GM12878 (cell line): ENCODE results near the gene RFXANK. TPM values are rescaled to one million over a fixed set of nuclear protein-coding genes. Genes with fewer than 3 reads are reported as not detected.

Source experiments
- ATAC-seq: fragments of 200-7000 bp; cut with Tn5 transposase; 3 replicates; pipeline ENCODE4 v1.9.1; 2020; ENCODE audit warnings: mild to moderate bottlenecking, moderate library complexity
- BruUV-seq: library from RNA; stranded (reverse); fragments of 400-500 nt; replicated peaks from 2 replicates; lab custom pipeline; 2021; lab: Mats Ljungman, UMichigan
- CTCF ChIA-PET: fragments of 300-600 bp; sonication (Branson Sonifier 250); formaldehyde crosslinking; extraction: SDS; loops from one replicate; lab custom pipeline; 2021; ENCODE audit warnings: inconsistent platforms; lab: Yijun Ruan, JAX
- POLR2A ChIA-PET: fragments of 350-600 bp; formaldehyde crosslinking; extraction: SDS; loops from one replicate; lab custom pipeline; 2021; ENCODE audit warnings: inconsistent platforms; lab: Charles Lee
- RAD21 ChIA-PET: fragments of 300-600 bp; sonication (Branson Sonifier 250); formaldehyde crosslinking; loops from one replicate; lab custom pipeline; 2023; ENCODE audit warnings: antibody characterized with exemption; ENCODE audit not compliant: unreplicated experiment; lab: Charles Lee
- SMC1A ChIA-PET: fragments of 300-600 bp; sonication (Branson Sonifier 250); formaldehyde crosslinking; loops from one replicate; lab custom pipeline; 2023; ENCODE audit not compliant: unreplicated experiment, uncharacterized antibody; lab: Charles Lee
- DNase-seq: peaks from one replicate; pipeline ENCODE4 v3.0.0-alpha.2; 2011; ENCODE audit warnings: low read depth, low spot score
- FAIRE-seq: peaks from 3 replicates; lab custom pipeline; 2011; peaks lifted over from hg19 to GRCh38; lab: Jason Lieb, UNC
- H2AFZ ChIP-seq: 2 replicates; pipeline ENCODE4 v1.6.0; 2011; ENCODE audit warnings: low read depth, low read length, control low read depth; ENCODE audit not compliant: control insufficient read depth
- H3K27ac ChIP-seq: 2 replicates; pipeline ENCODE4 v1.5.1; 2011; ENCODE audit warnings: control low read depth; ENCODE audit not compliant: control insufficient read depth, insufficient read depth
- H3K27me3 ChIP-seq, 2 experiments: replicated peaks in 1 of 2; 2 replicates each; pipeline versions ENCODE4 v1.6.0 to v1.6.1; 2011; ENCODE audit warnings: low read length in 1 of 2; ENCODE audit not compliant: control insufficient read depth in 2 of 2, insufficient read depth in 2 of 2
- H3K36me3 ChIP-seq, 2 experiments: 2 replicates each; pipeline ENCODE4 v1.5.1; 2011; ENCODE audit warnings: low read length in 1 of 2; ENCODE audit not compliant: control insufficient read depth in 2 of 2, insufficient read depth in 2 of 2
- H3K4me1 ChIP-seq: 2 replicates; pipeline ENCODE4 v1.6.1; 2011; ENCODE audit warnings: mild to moderate bottlenecking, low read length, moderate library complexity, mixed read lengths; ENCODE audit not compliant: control insufficient read depth, insufficient read depth
- H3K4me2 ChIP-seq: 2 replicates; pipeline ENCODE4 v1.6.0; 2011; ENCODE audit warnings: control low read depth; ENCODE audit not compliant: control insufficient read depth, insufficient read depth
- H3K4me3 ChIP-seq: fragments of 200-600 bp; sonication (generic); 2 replicates; pipeline ENCODE4 v1.5.1; 2016
- H3K79me2 ChIP-seq: 2 replicates; pipeline ENCODE4 v1.6.0; 2011; ENCODE audit warnings: low read length; ENCODE audit not compliant: control insufficient read depth, insufficient read depth
- H3K9ac ChIP-seq: 2 replicates; pipeline ENCODE4 v1.8.0; 2011; ENCODE audit warnings: low read length, control low read depth, mixed read lengths; ENCODE audit not compliant: control insufficient read depth, insufficient read depth
- H3K9me3 ChIP-seq: replicated peaks from 3 replicates; pipeline ENCODE4 v1.5.1; 2011; ENCODE audit warnings: mild to moderate bottlenecking, low read length; ENCODE audit not compliant: control insufficient read depth, insufficient read depth
- H4K20me1 ChIP-seq: 2 replicates; pipeline ENCODE4 v1.6.0; 2011; ENCODE audit not compliant: control insufficient read depth, insufficient read depth
- HDGF ChIP-seq: fragments of 450-650 bp; IDR thresholded peaks from 2 replicates; pipeline ENCODE4 v1.6.1; 2016; ENCODE audit warnings: antibody characterized with exemption
- MEF2B ChIP-seq: fragments of 450-650 bp; IDR thresholded peaks from 2 replicates; pipeline ENCODE4 v1.6.1; 2018; ENCODE audit warnings: mild to moderate bottlenecking, moderate library complexity; ENCODE audit not compliant: partially characterized antibody, poor library complexity, severe bottlenecking
- RB1 ChIP-seq: fragments of 450-650 bp; formaldehyde crosslinking; IDR thresholded peaks from 2 replicates; pipeline ENCODE4 v1.6.1; 2017; ENCODE audit warnings: mild to moderate bottlenecking, borderline replicate concordance
- WGBS: methylation state at CpG from one replicate; pipeline ENCODE4 v1.1.6; 2016; ENCODE audit warnings: low lambda C conversion rate; ENCODE audit not compliant: insufficient replicate concordance, insufficient coverage; ENCODE audit errors: missing lambda C conversion rate; 5-methylcytosine and 5-hydroxymethylcytosine counted together
- in situ Hi-C: fragments of 300-500 bp; cut with MboI; formaldehyde crosslinking; loops from 9 replicates; pipeline ENCODE4 v1.14.3; 2018; ENCODE audit warnings: mixed read lengths
- intact Hi-C: fragments of 100-400 bp; cut with micrococcal nuclease; formaldehyde crosslinking; loops from one replicate; pipeline ENCODE4 v1.14.2; 2022; ENCODE audit not compliant: unreplicated experiment
- polyA plus RNA-seq, 11 experiments: library from polyadenylated mRNA; depleted of rRNA in 4 of 11; unstranded in 6 of 11; stranded (reverse) in 5 of 11; fragments of >200 nt; fragmentation: Nextera tagmentation in 4 of 11; fragmentation: Illumina TruSeq in 1 of 11; extraction: Ambion mirVana in 4 of 11; extraction: Trizol in 1 of 11; gene quantifications; 1 replicate in 1 of 11; 2 replicates in 10 of 11; pipeline versions ENCODE4 v1.2.1 to v1.2.3, GENCODE V29; 2011 to 2016; ENCODE audit warnings: inconsistent platforms in 2 of 11, missing spikeins in 2 of 11, low read depth in 1 of 11
- total RNA-seq, 4 experiments: library from RNA; depleted of rRNA in 3 of 4; stranded (reverse); fragments of >200 nt in 3 of 4; fragmentation: Illumina TruSeq in 1 of 4; extraction: Trizol in 1 of 4; gene quantifications; 2 replicates each; pipeline versions ENCODE4 v1.2.1 to v1.2.3, GENCODE V29; 2013 to 2021

The RFXANK gene
- total and polyA plus RNA-seq, 10 of the 15 experiments (the other 5 are each of a cell fraction or from before 2014, with no cell fraction given) = 70.8 to 125 (median 95.7) TPM

- peak overlapping the region; percentile 94 for H3K4me2 ChIP-seq
- H3K36me3 ChIP-seq = no peaks in the 10 kb centered on the region
- peak overlapping the region; percentile 89 for H3K4me3 ChIP-seq
- in situ Hi-C loops (no loop called here), intact Hi-C loops (no loop called here)
- CTCF ChIA-PET = interaction anchor here (1.0 to 6.6 kb wide), 7 partner anchors 12 to 30 kb away, joined by 3 to 86 read pairs (median 8); partner anchors contain the start of genes BORCS8 and RFXANK
- peaks cover 10% of the 10 kb centered on the region for H3K79me2 ChIP-seq
- H3K9me3 ChIP-seq = no peaks in the 10 kb centered on the region
- FAIRE-seq (peak; percentile 85), ATAC-seq (peak; percentile 51), DNase-seq (no peak)
- peaks cover 24% of the 10 kb centered on the region for H3K4me1 ChIP-seq
- H3K27me3 ChIP-seq = no peaks in the 10 kb centered on the region
- BruUV-seq = TSS peak; percentile 84
- H2AFZ ChIP-seq = peak overlapping the region; percentile 42; the same call in 1 of the 2 replicates
- H3K9ac ChIP-seq = peak overlapping the region; percentile 43; the same call in 1 of the 2 replicates
- H4K20me1 ChIP-seq = no peaks in the 10 kb centered on the region
- WGBS = 7% methylated on average over 9 of the region's 9 CpGs
- H3K27ac ChIP-seq = 0 out of 2 replicates have a peak overlapping the region, but pooled peaks have one; percentile 27
- POLR2A ChIA-PET = interaction anchor here (0.6 to 4.0 kb wide), 10 partner anchors 12 to 167 kb away, joined by 3 to 74 read pairs (median 4); partner anchors contain the start of gene SLC25A42
- RAD21 ChIA-PET = interaction anchor here (14.0 kb wide), 1 partner anchor 15 kb away, joined by 394 read pairs; no protein-coding TSS in a partner anchor
- no peak for TF ChIP-seq MEF2B
- TF ChIP-seq HDGF = 0 out of 2 replicates have a peak, but pooled peaks have one; percentile 66
- no peak for TF ChIP-seq RB1
- SMC1A ChIA-PET = interaction anchor here (0.7 to 4.8 kb wide), 7 partner anchors 8 to 208 kb away, joined by 3 to 83 read pairs (median 6); no protein-coding TSS in a partner anchor
These were observed 22.6 kb upstream of the RFXANK start for GRCh38 chr19:19169236-19170052.
